ENCODE measurements around the gene CELF2.

The CELF2 gene

DNA sequence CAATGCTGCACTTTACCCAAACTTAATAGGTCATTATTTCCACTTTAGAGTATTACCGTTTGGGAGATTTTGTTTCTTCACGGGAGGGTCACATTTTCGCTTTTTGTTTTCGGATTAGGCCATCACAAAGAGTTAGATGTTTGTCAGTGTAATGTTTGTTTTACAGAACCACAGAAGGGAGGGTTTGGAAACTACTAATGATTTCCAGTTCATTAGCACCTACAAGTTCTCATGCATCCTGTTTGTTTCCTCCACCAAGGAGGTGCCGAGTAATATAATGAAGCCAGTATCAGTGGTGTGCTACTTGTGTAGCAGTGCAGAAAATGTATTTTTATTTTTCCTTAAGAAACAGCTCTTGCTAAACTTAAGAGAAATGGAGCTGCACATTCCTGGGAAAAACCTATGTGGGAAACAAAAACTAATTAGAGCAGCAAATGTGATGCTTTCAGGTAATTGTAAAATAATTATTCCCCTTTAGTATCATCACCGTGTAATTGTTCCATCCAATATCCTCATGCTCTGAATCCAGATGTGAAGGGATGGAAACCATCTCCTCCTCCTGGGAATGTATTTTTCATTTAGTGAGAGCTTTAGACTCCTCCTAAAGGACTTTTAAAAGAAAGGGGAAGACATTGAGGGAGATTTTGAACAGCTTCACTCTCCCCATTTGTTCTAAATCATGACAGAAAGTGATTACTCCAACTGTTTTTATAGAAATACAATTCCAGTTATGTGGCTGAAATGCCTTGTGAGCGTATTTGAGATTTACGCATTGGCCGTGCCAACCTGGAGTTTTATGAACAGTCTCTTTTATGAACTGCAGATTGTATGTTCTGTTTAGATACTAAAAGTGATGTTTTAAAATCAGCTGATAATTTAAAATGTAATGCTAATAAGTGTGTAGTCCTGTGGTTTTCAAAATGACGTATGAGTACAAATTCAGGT is 5.6 kb downstream of the CELF2 start:
- no peak for DNase-seq

DNA sequence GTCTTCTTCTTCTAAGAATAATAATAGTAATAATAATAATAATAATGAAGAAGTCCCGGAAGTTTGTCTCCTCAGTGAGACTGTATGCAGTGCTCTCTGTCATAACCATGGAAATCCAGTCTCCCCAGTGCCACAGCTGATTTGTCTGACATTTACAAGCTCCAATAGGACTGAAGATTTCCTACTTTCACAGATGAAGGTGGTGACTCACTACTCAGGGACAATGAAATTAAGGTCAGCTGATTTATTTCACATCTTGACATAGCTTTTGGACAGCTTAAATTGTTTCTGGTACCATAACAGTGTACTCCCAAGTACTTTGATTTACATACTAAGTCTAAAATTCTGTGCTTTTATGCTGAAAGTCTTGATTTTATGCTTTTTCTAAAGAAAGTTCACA is 6.9 kb downstream of the CELF2 start:
- DNase-seq: no peak

- DNase-seq: no peak
Observed at GRCh38 chr10:11025978-11026377, 8.3 kb downstream of the CELF2 start.

GRCh38 chr10:11026773-11027172 is 9.1 kb downstream of the CELF2 start:
- DNase-seq: no peak

DNA sequence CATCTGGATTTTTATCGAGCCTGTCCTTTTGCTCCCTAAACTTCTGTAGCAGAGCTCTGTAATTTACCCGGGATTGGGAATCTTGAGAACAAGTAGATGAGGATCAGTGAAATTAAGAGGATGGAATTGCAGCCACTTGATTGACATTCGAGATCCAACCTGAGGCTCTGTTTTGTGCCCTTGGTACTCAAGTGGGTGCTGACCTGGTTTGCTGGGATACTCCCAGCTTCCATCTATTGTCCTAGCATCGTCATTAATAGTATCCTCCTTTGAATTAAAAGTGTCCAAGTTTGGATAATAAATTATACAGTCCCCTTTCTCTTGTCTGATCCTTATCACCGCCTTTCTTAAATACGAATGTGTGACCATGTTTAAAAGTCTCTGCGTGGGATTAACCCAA is 17.1 kb downstream of the CELF2 start:
- no peak for DNase-seq

- DNase-seq: no peak
Observed at GRCh38 chr10:11035301-11035991, 17.8 kb downstream of the CELF2 start.

GRCh38 chr10:11036424-11037011 is 18.8 kb downstream of the CELF2 start:
- peak; percentile 18 for DNase-seq

GRCh38 chr10:11037991-11038390 is 20.3 kb downstream of the CELF2 start:
- no peak for DNase-seq

DNA sequence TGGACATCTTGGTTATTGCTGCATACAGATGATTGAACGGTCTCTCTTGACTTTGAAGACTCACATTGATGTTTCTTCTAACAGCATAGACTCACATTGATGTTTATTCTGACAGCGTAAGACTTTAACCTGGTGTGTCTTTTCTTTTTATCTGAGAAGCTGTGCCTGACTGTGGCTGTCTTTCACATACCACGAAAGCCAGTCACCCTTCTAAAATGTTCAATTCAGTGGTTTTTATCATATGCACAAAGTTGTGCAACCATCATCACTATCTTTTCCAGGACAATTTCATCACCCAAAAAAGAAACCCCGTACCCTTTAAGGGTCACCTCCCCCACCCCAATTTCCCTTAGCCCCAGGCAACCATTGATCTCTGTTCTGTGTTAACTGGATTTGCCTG is 24.7 kb downstream of the CELF2 start:
- DNase-seq: no peak

DNA sequence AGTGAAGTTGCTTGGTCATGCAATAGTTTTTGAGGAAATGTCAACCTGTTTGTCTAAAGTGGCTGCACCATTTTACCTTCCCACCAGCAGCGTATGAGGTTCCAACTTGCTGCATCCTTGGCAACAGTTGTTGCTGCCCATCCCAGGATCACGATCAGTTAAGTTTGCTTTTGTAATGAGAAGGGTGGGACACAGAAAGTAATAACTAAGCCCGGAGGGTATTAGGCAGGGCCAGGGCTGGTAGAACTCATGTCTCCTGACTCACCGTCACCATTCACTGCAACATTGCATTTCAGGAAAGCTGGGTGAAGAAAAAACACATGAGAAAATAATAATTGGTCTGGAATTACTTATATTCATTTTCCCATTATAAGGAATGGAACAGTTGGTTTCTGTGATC is 25.4 kb downstream of the CELF2 start:
- DNase-seq: no peak

GRCh38 chr10:11043446-11044127 is 25.9 kb downstream of the CELF2 start:
- no peak for DNase-seq

GRCh38 chr10:11045487-11045886 is 27.8 kb downstream of the CELF2 start:
- DNase-seq: no peak

GRCh38 chr10:11045995-11046775 is 28.5 kb downstream of the CELF2 start:
- DNase-seq: no peak

DNA sequence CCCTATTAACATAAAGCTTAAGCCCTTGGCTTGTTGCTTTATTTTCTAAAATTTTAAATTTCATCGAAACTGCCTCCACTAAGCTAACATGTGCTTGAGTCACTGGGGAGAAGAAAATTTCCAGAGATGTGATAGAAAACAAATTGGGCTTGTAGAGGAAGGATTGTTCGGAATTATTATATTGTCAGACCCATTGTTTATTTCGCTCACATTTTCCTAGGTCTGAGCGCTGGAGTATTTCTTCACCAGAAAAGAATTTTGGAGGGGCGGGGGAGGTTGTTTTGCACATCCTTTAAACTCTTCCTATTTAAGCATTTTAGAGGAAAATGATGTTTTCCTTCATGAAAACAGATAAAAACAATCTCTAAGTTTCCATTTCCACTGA is 29.1 kb downstream of the CELF2 start:
- DNase-seq: no peak

GRCh38 chr10:11048707-11049278 is 31.1 kb downstream of the CELF2 start:
- no peak for DNase-seq

GRCh38 chr10:11049806-11050205 is 32.1 kb downstream of the CELF2 start:
- no peak for DNase-seq

- DNase-seq: no peak
Observed at GRCh38 chr10:11050301-11051287, 32.9 kb downstream of the CELF2 start.

GRCh38 chr10:11057018-11057417 is 39.3 kb downstream of the CELF2 start:
- no peak for DNase-seq

DNA sequence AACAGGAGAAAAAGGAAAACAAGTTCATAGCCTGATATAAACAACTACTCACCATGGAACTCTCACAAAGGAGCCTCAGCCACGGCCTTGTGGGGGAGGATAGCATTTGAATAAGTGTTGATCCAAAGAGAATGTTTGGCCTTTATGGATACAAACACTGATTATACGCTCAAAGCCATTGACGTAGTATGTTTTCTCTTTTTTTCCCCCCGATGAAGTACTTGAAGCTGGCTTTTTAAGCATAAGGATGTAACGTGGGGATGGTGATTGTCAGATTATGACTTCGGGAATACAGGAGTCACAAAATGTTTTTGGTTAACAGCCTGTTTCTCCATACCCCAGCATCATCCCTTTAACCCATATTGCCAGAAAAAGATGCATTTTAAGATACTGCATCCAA is 39.8 kb downstream of the CELF2 start:
- no peak for DNase-seq

GRCh38 chr10:11057994-11058393 is 40.3 kb downstream of the CELF2 start:
- no peak for DNase-seq

DNA sequence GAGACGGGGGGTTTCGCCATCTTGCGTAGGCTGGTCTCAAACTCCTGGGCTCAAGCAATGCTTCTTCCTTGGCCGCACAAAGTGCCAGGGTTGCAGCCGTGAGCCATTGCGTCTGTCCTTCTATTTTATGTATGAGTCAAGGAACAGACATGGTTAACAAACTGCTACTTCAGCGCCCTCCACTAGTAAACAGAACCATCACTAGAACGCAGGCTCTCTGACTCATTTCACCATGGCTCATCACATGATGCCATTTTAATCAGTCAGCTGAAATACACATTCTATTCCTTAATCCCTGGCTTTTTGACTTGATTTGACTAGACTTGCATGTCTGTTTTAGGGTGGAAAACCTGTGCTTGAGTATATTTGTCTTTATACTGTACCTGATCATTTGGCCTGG is 41.3 kb downstream of the CELF2 start:
- DNase-seq: no peak
